ENCODE data around the gene TBL1XR1. TPM values are rescaled to one million over a fixed set of nuclear protein-coding genes. Genes with fewer than 3 reads are reported as not detected.

The TBL1XR1 gene
- total RNA-seq, 1 experiment from 2014 or later = 77.6 TPM

DNA sequence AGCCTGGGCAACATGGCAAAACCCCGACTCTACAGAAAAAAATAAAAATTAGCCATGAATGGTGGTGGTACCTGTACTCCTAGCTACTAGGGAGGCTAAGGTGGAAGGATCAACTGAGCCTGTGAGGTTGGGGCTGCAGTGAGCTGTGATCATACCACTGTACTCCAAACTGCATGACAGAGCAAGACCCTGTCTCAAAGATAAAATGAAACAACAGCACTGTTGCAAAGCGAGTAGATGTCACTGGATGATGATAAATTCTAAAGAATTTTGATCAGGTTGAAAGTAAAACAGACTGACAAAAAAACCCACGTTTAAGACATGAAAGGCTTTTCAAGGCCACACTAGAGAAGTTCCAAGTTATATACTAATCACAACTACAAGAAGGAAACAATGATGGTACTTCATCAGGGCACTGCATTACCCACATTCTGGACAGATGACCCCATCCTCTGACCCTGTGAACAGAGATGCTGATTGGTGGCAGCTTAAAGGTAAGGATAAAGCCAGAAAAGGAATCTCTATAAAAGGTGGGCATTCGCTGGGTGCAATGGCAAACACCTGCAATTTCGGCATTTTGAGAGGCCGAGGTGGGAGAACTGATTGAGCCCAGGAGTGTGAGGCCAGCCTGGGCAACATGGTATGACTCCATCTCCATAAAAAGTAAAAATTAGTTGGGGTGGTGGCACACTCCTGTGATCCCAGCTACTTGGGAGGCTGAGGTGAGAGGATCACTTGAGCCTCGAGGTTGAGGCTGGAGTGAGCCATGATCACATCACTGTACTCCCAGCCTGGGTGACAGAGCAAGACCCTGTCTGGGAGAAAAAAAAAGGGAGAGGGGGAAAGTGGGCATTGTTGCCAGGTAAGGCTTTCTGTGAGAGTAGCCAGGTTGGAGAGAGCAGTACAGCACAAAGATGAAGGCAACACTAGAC lies 59.2 kb downstream of the TBL1XR1 start:
- ATAC-seq (no peak), DNase-seq (no peak)
- Histone ChIP-seq H3K27ac (ENCODE audit: low read length) (no peak overlapping the region), H3K9me2 (replicated peaks; ENCODE audit: low read length) (no peaks in the 10 kb centered on the region), H3F3A (ENCODE audit: low read length, unreplicated experiment) (no peaks in the 10 kb centered on the region), H4K20me1 (ENCODE audit: low read length) (peaks cover 12% of the 10 kb centered on the region; the same call in 1 of the 2 replicates), H3K4me2 (ENCODE audit: low read length) (no peak overlapping the region), H3K36me3 (ENCODE audit: low read depth, low read length) (0 out of 2 replicates have a peak, but pooled peaks cover 6% of the 10 kb centered on the region), H2AFZ (ENCODE audit: low read length) (no peak overlapping the region), H3K4me1 (ENCODE audit: insufficient read depth, low read length) (no peaks in the 10 kb centered on the region), H3K9me3 (ENCODE audit: low read length) (no peaks in the 10 kb centered on the region), H3K9ac (ENCODE audit: low read length) (no peak overlapping the region), H3K79me2 (ENCODE audit: low read length) (peaks cover 96% of the 10 kb centered on the region), H3K4me3 (ENCODE audit: low read length) (no peak overlapping the region), H3K27me3 (ENCODE audit: low read length) (no peaks in the 10 kb centered on the region)
- ChIA-PET CTCF (no interaction called here), POLR2A (ENCODE audit: unreplicated experiment) (no interaction called here)
- BruUV-seq (replicated peaks) = no TSS peak
- TF ChIP-seq EZH2phosphoT487 (IDR thresholded peaks at IDR 0.05; ENCODE audit: borderline replicate concordance, low read length) (no peak), EZH2 (IDR thresholded peaks at IDR 0.05; ENCODE audit: low read length, unreplicated experiment) (no peak)
- TF ChIP-seq, protein P1, sequence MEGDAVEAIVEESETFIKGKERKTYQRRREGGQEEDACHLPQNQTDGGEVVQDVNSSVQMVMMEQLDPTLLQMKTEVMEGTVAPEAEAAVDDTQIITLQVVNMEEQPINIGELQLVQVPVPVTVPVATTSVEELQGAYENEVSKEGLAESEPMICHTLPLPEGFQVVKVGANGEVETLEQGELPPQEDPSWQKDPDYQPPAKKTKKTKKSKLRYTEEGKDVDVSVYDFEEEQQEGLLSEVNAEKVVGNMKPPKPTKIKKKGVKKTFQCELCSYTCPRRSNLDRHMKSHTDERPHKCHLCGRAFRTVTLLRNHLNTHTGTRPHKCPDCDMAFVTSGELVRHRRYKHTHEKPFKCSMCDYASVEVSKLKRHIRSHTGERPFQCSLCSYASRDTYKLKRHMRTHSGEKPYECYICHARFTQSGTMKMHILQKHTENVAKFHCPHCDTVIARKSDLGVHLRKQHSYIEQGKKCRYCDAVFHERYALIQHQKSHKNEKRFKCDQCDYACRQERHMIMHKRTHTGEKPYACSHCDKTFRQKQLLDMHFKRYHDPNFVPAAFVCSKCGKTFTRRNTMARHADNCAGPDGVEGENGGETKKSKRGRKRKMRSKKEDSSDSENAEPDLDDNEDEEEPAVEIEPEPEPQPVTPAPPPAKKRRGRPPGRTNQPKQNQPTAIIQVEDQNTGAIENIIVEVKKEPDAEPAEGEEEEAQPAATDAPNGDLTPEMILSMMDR (conservative IDR thresholded peaks at IDR 0.05; ENCODE audit: low read depth, low read length) = no peak
- intact Hi-C loops (cut with micrococcal nuclease) = no loop called here

DNA sequence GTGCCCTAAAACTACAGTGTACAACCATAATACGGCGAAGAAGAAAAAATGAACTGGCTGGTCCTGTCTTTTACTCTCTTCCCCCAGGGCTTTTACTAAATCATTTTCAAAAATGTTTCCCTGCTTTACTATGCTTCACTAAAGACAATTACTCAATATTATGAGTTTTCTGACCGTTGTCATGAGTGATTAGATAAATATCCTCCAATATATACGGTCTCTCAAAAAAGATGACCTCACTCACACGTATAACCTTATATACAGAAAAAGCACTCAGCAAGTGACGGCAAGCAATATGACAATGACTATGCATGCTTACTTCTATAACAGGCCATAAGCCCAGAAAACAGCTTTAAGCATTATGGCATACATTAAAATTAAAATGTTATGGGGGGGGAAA lies 60.5 kb downstream of the TBL1XR1 start:
- TF ChIP-seq, protein P1 (conservative IDR thresholded peaks at IDR 0.05; ENCODE audit: low read depth, low read length) = no peak
- no peak for TF ChIP-seq EZH2 (IDR thresholded peaks at IDR 0.05; ENCODE audit: low read length, unreplicated experiment)
- no peak for TF ChIP-seq EZH2phosphoT487 (IDR thresholded peaks at IDR 0.05; ENCODE audit: borderline replicate concordance, low read length)
- H3K4me2 ChIP-seq (ENCODE audit: low read length) = no peak overlapping the region
- H3F3A ChIP-seq (ENCODE audit: low read length, unreplicated experiment) = no peaks in the 10 kb centered on the region
- DNase-seq (no peak), ATAC-seq (no peak)
- ChIA-PET CTCF (no interaction called here), POLR2A (ENCODE audit: unreplicated experiment) (no interaction called here)
- no TSS peak for BruUV-seq (replicated peaks)
- no peaks in the 10 kb centered on the region for H3K27me3 ChIP-seq (ENCODE audit: low read length)
- H3K36me3 ChIP-seq (ENCODE audit: low read depth, low read length) = 0 out of 2 replicates have a peak, but pooled peaks cover 9% of the 10 kb centered on the region
- no peak overlapping the region for H2AFZ ChIP-seq (ENCODE audit: low read length)
- no peaks in the 10 kb centered on the region for H3K4me1 ChIP-seq (ENCODE audit: insufficient read depth, low read length)
- no peaks in the 10 kb centered on the region for H3K9me2 ChIP-seq (replicated peaks; ENCODE audit: low read length)
- H3K9me3 ChIP-seq (ENCODE audit: low read length) = no peaks in the 10 kb centered on the region
- intact Hi-C loops (cut with micrococcal nuclease) = no loop called here
- H3K27ac ChIP-seq (ENCODE audit: low read length) = no peak overlapping the region
- H4K20me1 ChIP-seq (ENCODE audit: low read length) = peaks cover 12% of the 10 kb centered on the region; the same call in 1 of the 2 replicates
- H3K9ac ChIP-seq (ENCODE audit: low read length) = no peak overlapping the region
- H3K79me2 ChIP-seq (ENCODE audit: low read length) = peaks cover 96% of the 10 kb centered on the region
- no peak overlapping the region for H3K4me3 ChIP-seq (ENCODE audit: low read length)

Data from PC-3 (cell line).